GM21526 (cell line): ENCODE measurements around the gene AFP.

Experiments
- ATAC-seq: cut with Tn5 transposase; IDR thresholded peaks from one replicate; pipeline ENCODE4 v1.9.1; 2021; ENCODE audit warnings: moderate library complexity; ENCODE audit not compliant: unreplicated experiment, low FRiP score

The AFP gene

GRCh38 chr4:73436674-73437557, 895 bp downstream of the AFP start:
- no peak for ATAC-seq

DNA sequence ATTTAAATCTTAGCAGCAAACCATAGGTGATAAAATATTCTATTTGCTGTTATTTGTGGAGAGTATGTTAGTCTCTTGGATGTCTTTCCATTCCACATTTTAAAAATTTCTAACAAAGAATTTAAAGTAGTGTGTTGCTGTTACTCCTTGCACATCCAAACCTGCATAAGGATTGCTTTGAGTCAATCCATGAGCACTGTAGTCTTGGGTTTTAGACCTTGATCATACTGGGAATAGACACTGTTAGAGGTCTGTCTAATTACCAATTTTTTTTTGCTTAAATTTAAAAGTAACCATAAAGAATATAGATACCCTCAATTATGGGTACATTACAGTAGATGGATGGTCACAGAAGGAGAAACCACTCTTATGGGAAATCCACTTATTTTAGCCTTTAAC, 1.5 kb downstream of the AFP start:
- ATAC-seq: no peak

- ATAC-seq: no peak
Measured at GRCh38 chr4:73438048-73438447, 2.0 kb downstream of the AFP start.

DNA sequence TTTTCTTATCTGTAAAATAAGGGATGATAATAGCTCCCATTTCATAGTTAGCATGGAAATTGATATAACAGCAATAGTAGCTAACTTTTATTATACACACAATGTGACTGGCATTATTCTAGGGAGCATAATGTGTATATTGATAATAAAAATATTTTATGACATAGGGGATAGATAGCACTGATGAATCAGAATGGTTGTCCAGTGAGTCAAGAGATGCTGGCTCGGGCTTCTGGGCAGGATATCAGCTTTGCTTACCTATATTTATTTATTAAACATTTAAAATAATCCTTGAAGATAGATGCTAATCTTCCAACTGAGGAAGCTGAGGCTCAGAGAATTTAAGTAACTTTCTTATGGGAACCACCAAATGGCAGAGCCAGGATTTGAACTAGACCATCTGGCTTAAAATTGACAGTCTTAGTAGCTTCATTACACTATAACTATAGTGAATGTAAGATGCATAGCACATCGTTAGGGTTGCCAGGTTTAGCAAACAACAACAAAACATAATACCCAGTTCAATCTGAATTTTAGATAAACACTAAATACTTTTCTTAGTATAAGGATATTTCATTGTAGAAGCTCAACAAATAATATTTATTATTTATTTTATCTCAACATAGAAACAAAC, 2.7 kb downstream of the AFP start:
- no peak for ATAC-seq

DNA sequence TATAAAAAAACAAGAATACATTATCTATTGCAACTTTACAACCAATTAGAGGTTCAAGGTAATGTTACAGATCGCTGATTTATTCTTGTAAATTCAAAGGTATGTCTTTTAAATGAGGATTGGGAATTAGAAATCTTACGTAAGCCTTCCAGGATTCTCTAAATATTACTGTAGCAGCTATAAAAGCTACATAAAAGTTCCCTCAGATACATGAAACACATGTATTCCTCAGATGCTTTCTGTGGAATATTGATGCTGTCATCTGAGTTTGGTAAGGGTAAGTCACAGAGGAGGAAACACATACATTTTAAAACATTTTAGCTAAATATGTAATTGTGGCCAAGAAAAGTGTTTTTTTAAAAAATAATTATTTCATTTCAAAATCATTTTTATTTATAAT, 3.4 kb downstream of the AFP start:
- ATAC-seq: no peak

DNA sequence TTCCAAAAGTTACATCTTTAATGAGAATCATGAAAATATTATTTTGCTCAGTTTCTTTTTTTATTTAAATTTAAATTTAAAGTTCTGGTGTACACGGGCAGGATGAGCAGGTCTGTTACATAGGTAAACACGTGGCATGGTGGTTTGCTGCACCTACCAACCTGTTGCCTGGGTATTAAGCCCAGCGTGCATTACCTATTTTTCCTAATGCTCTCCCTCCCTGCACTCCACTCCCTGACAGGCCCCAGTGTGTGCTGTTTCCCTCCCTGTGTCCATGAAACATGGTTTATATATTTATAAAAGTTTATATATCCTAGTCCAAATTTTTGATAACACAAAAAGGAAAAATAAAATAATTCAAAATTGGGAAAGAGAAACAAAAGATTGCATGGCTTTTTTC, 4.0 kb downstream of the AFP start:
- no peak for ATAC-seq

- ATAC-seq: no peak
Measured at GRCh38 chr4:73440653-73441052, 4.6 kb downstream of the AFP start.

GRCh38 chr4:73442275-73442674, 6.3 kb downstream of the AFP start:
- ATAC-seq: no peak

GRCh38 chr4:73443224-73443623, 7.2 kb downstream of the AFP start:
- no peak for ATAC-seq

DNA sequence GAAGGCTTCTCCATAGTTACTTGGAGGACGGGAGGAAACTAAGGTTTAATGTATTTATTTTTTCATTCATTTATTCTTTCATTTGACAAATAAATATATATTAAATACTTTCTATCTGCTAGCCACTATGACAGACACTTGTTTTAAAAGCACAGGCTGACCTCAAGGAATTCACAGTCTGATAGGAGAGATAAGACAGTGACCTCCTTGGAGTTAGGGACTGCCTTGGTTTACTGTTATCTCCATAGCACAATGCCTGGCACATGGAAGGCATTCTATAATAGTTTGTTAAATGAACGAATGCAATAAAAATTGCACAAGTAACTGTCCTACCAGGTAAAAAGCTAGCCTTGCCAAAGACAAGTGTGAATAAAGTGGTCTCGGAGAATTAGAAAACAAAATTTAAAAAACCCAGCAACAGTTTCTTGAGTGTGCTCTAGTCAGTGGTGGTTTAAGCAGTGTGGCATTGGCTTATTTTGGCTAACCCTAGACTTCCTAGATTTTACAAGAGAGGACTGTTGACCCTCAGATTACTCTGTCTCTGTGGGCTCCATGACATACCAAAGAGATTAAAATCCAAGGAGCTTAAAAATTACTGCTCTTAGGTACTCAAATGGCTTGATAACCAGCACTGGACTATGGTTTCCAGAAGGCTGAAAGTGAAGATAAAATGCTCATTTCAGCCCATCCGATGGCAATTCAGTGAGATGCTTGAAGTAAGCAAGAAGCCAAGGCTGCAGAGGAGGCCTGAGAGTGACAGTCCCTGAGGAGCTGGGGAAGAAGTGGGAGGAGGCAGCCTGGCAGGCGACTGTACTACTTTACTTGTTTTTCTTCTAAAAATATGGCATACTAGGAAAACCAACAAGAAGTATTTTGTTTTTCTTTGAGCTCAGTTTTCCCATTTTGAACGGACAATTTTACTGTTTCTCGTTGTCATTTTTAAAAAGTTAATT, 9.6 kb downstream of the AFP start:
- ATAC-seq: no peak

- ATAC-seq: peak; percentile 98
Measured at GRCh38 chr4:73446336-73446938, 10.4 kb downstream of the AFP start.

GRCh38 chr4:73447671-73448070, 11.7 kb downstream of the AFP start:
- no peak for ATAC-seq

DNA sequence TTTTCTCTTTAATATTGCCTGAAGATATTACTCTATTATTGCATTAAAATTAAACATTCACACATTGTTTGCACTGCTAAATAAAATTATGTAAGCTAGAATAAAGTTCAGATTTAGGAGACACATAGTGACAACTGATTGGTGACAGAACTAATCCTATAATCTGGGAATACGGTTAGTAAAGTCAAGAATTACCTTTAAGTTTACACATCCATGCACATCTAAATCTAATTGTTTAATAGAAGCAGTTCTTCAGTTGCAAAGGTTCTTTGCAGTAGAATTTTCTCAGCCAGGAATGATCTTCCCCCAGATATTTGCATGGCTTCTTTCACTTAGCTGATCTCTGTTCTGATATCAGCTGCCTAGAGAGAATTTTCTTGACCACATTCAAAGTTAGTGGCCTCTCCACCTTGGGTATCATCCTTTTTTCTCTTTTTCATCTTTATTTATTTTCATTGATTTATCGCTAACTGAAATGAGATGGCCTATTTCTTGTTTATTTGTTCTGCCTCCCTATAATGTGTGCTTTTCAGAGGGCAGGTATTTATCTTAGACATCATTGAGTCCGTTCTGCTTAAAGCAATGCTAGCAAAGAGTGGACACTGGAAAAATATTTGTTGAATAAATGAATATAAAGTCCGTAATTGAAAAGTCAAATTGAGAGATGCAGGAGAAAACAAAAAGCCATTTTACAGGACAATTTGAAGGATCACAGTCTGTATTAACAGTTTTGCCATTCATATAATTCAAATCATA, 12.6 kb downstream of the AFP start:
- no peak for ATAC-seq

DNA sequence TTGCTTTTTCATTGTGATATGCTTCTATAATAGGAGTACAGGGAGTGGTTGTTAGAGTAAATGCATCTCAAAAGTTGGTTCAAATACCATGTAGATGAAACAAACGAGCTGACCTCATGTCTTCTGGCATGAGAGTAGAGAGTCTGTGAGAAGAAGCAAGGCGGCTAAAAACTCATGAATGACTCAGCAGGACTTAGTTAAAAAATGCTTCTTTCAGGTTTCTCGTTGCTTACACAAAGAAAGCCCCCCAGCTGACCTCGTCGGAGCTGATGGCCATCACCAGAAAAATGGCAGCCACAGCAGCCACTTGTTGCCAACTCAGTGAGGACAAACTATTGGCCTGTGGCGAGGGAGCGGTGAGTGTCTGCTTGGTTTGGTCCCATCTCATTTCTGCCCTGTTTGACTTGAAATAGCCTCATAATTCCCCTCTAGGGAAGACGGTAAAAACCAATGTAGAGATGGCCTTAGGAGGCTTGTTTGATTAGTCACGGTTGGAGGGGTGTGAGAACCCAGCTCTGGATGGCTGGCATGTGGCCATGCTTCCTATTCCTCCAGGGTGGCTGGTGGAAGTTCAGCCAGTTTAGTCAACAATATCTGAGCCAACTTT, 14.5 kb downstream of the AFP start:
- ATAC-seq: no peak

GRCh38 chr4:73451404-73451803, 15.4 kb downstream of the AFP start:
- ATAC-seq: no peak

- ATAC-seq: no peak
Measured at GRCh38 chr4:73451981-73452747, 16.1 kb downstream of the AFP start.

DNA sequence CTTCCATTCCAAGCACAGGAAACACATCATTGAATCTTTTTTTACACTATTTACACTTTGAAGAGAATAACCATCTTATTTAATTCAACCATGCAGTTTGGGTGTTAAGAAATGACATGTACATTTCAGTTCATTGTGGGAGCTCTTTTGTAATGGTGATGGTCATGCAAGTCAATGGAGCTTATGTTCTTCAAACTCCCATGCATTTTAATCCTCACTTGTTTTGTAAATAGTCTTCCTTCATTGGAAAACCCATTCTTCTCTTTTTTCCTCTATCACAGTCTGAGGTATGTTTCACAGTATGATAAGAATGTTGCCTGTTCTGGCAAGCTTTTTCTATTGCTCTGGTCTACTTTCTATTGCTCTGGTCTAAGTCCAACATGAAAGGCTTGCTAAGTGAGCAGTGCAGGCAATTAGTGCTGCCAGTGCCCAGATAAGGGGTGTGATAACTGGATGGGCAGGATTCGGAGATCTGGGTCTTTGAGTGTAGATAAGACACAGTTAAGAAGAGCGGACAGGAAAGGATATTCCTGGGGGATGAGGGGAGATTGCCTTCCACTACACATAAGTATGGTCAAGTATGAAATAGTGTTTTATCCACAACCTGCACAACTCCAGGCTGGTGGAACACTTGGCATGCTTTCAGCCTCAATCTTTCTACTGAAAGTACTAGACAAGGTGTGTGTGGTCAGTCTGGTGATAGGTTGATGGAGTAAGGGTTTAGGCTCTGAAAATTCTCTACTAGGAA, 17.1 kb downstream of the AFP start:
- ATAC-seq: no peak

GRCh38 chr4:73453701-73454005, 17.6 kb downstream of the AFP start:
- no peak for ATAC-seq
